HFFc6 (cell line): Measurements from ENCODE around the gene VSTM2B. TPM values are rescaled to one million over a fixed set of nuclear protein-coding genes. Genes with fewer than 3 reads are reported as not detected.

Source experiments
- DNase-seq: peaks from one replicate; pipeline ENCODE4 v3.0.0-alpha.2; 2018
- H3K27ac Mint-ChIP-seq: 2 replicates; pipeline ENCODE4 v1.8.0; 2020; ENCODE audit warnings: mild to moderate bottlenecking, mixed read lengths
- H3K27me3 Mint-ChIP-seq: 2 replicates; pipeline ENCODE4 v1.8.0; 2021; ENCODE audit warnings: mild to moderate bottlenecking, moderate library complexity, mixed read lengths; ENCODE audit not compliant: insufficient read depth
- H3K36me3 Mint-ChIP-seq: 2 replicates; pipeline ENCODE4 v1.8.0; 2021; ENCODE audit warnings: low read depth, mixed read lengths
- H3K4me1 Mint-ChIP-seq: 2 replicates; pipeline ENCODE4 v1.8.0; 2020; ENCODE audit warnings: low read depth, mixed read lengths
- H3K4me3 Mint-ChIP-seq: 2 replicates; pipeline ENCODE4 v1.8.0; 2020; ENCODE audit warnings: mild to moderate bottlenecking, moderate library complexity, mixed read lengths
- H3K9me3 Mint-ChIP-seq: 2 replicates; pipeline ENCODE4 v1.8.0; 2020; ENCODE audit warnings: mild to moderate bottlenecking, mixed read lengths
- CTCF ChIP-seq: fragments of 200-600 bp; sonication (generic); IDR thresholded peaks from 2 replicates; pipeline ENCODE4 v1.5.0; 2021; ENCODE audit warnings: antibody characterized with exemption, mild to moderate bottlenecking
- total RNA-seq, 6 experiments: library from RNA; stranded (reverse); fragmentation: NEBNext Ultra II Directional; extraction: Animal tissue kit (Norgen Biotek cat#: 25700); gene quantifications; 2 replicates in 1 of 6; 3 replicates in 5 of 6; pipeline ENCODE4 v1.2.3, GENCODE V29; 2021

The VSTM2B gene
- total RNA-seq, 6 experiments from 2014 or later = not detected

- no peak for DNase-seq
- no peak for TF ChIP-seq CTCF
- Mint-ChIP-seq H3K36me3 (no peaks in the 10 kb centered on the region), H3K4me3 (no peak overlapping the region), H3K27me3 (peaks cover 19% of the 10 kb centered on the region), H3K9me3 (peaks cover 8% of the 10 kb centered on the region; the same call in 1 of the 2 replicates), H3K4me1 (no peaks in the 10 kb centered on the region), H3K27ac (no peak overlapping the region)
Measured at GRCh38 chr19:29564574-29565005, 38.8 kb downstream of the VSTM2B start.

- DNase-seq = no peak
- Mint-ChIP-seq H3K36me3 (no peaks in the 10 kb centered on the region), H3K9me3 (peaks cover 2% of the 10 kb centered on the region; the same call in 1 of the 2 replicates), H3K4me1 (no peaks in the 10 kb centered on the region), H3K27ac (no peak overlapping the region), H3K4me3 (no peak overlapping the region), H3K27me3 (peaks cover 19% of the 10 kb centered on the region)
- no peak for TF ChIP-seq CTCF
Measured at GRCh38 chr19:29565171-29565570, 39.4 kb downstream of the VSTM2B start.

- TF ChIP-seq CTCF = no peak
- Mint-ChIP-seq H3K4me1 (no peaks in the 10 kb centered on the region), H3K27ac (no peak overlapping the region), H3K36me3 (no peaks in the 10 kb centered on the region), H3K4me3 (no peak overlapping the region), H3K9me3 (no peaks in the 10 kb centered on the region), H3K27me3 (peaks cover 22% of the 10 kb centered on the region)
- no peak for DNase-seq
Measured at GRCh38 chr19:29566496-29567054, 40.8 kb downstream of the VSTM2B start.

- Mint-ChIP-seq H3K27me3 (peaks cover 26% of the 10 kb centered on the region), H3K36me3 (no peaks in the 10 kb centered on the region), H3K9me3 (no peaks in the 10 kb centered on the region), H3K4me3 (no peak overlapping the region), H3K4me1 (no peaks in the 10 kb centered on the region), H3K27ac (no peak overlapping the region)
- no peak for TF ChIP-seq CTCF
- DNase-seq = no peak
Measured at GRCh38 chr19:29567366-29567915, 41.6 kb downstream of the VSTM2B start.

- no peak for DNase-seq
- H3K4me3 Mint-ChIP-seq = no peak overlapping the region
- no peak for TF ChIP-seq CTCF
- no peak overlapping the region for H3K27ac Mint-ChIP-seq
- peaks cover 24% of the 10 kb centered on the region for H3K27me3 Mint-ChIP-seq
- H3K36me3 Mint-ChIP-seq = no peaks in the 10 kb centered on the region
- H3K4me1 Mint-ChIP-seq = no peaks in the 10 kb centered on the region
- no peaks in the 10 kb centered on the region for H3K9me3 Mint-ChIP-seq
Measured at GRCh38 chr19:29568036-29569025, 42.5 kb downstream of the VSTM2B start.
